HTERT RPE-1 (cell line): ENCODE measurements around the gene PRSS36.
"Not testable (repeated sequence)": the region's sequence is repeated elsewhere in the genome, so short reads cannot be mapped to it uniquely, and the experiment has no call there.

Experiments used
- in situ Hi-C: fragments of 300-500 bp; cut with MboI; formaldehyde crosslinking; loops from 4 replicates; pipeline ENCODE4 v1.14.3; 2020; ENCODE audit warnings: low sequenced_read_pairs

PRSS36 gene

GRCh38 chr16:31106509-31107464 lies 43.1 kb downstream of the PRSS36 start:
- in situ Hi-C loops, result no loop called here

- in situ Hi-C loops, result no loop called here
Observed at GRCh38 chr16:31105677-31106213, 44.1 kb downstream of the PRSS36 start.

- in situ Hi-C loops, result not testable (repeated sequence)
Observed at GRCh38 chr16:31100876-31101641, 48.8 kb downstream of the PRSS36 start.

- in situ Hi-C loops, result no loop called here
Observed at GRCh38 chr16:31099860-31100638, 49.8 kb downstream of the PRSS36 start.

- in situ Hi-C loops, result no loop called here
Observed at GRCh38 chr16:31094424-31095120, 55.3 kb downstream of the PRSS36 start, which contains the start of gene VKORC1. Gene VKORC1 (minus strand): TSS chr16:31094797. CDS start chr16:31094729, 68 bp downstream.

- in situ Hi-C loops, result no loop called here
Observed at GRCh38 chr16:31094088-31094423, 55.8 kb downstream of the PRSS36 start.

- in situ Hi-C loops, result no loop called here
Observed at GRCh38 chr16:31093132-31093703, 56.6 kb downstream of the PRSS36 start.

GRCh38 chr16:31092330-31092729 lies 57.5 kb downstream of the PRSS36 start:
- in situ Hi-C loops, result no loop called here

GRCh38 chr16:31090540-31090939 lies 59.3 kb downstream of the PRSS36 start:
- in situ Hi-C loops, result no loop called here

GRCh38 chr16:31089199-31089598 lies 60.7 kb downstream of the PRSS36 start:
- in situ Hi-C loops, result no loop called here
